Measurements from ENCODE around the gene FAM236D.
"Not testable (repeated sequence)": the region's sequence is repeated elsewhere in the genome, so short reads cannot be mapped to it uniquely, and the experiment has no call there.

DNA sequence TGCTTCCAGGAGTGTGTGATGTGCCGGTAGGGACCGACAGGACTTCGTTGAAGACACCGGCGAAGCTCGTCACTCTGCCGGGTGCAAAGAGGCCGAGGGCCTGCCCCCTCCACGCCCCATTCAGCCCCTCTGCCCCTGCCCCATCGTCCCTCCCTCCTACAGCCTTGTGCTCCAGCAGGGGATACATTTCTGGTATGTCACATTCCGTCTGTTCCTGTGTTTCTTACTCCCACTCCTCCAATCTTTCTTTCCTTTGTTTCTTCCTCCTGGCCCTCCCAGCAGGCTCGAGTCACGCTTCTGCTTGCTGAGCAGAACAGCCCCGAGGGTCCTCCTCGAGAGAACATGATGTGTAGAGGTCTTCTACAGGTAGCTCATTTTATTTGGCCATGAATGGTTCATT is 25.4 kb downstream of the FAM236D start, which contains the start of gene FAM236B:
- TF ChIP-seq, protein P1, sequence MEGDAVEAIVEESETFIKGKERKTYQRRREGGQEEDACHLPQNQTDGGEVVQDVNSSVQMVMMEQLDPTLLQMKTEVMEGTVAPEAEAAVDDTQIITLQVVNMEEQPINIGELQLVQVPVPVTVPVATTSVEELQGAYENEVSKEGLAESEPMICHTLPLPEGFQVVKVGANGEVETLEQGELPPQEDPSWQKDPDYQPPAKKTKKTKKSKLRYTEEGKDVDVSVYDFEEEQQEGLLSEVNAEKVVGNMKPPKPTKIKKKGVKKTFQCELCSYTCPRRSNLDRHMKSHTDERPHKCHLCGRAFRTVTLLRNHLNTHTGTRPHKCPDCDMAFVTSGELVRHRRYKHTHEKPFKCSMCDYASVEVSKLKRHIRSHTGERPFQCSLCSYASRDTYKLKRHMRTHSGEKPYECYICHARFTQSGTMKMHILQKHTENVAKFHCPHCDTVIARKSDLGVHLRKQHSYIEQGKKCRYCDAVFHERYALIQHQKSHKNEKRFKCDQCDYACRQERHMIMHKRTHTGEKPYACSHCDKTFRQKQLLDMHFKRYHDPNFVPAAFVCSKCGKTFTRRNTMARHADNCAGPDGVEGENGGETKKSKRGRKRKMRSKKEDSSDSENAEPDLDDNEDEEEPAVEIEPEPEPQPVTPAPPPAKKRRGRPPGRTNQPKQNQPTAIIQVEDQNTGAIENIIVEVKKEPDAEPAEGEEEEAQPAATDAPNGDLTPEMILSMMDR (conservative IDR thresholded peaks at IDR 0.05 in 1 of 2, IDR thresholded peaks at IDR 0.05 in 1 of 2; ENCODE audit: low read depth in 1 of 2, low read length in 2 of 2) = not testable (repeated sequence)
- not testable (repeated sequence) for TF ChIP-seq EZH2 (IDR thresholded peaks at IDR 0.05; ENCODE audit: low read length, missing control alignments)

Data from fibroblast of lung (primary cell).